OCI-LY7 (cell line): Measurements from ENCODE around the gene UMPS. TPM values are rescaled to one million over a fixed set of nuclear protein-coding genes. Genes with fewer than 3 reads are reported as not detected.

Experiments used
- microRNA-seq: library from miRNA; unstranded; fragments of <30 nt; microRNA quantifications from one replicate; pipeline ENCODE4 v1.2.0, GENCODE V29; 2022; ENCODE audit warnings: borderline replicate concordance
- small RNA-seq: library from RNA; depleted of rRNA; stranded (forward); fragments of <200 nt; gene quantifications from one replicate; pipeline ENCODE3, GENCODE V24; 2014
- total RNA-seq, 2 experiments: library from RNA; depleted of rRNA in 1 of 2; stranded (reverse); fragments of >200 nt in 1 of 2; shearing (Covaris generic) in 1 of 2; gene quantifications; 2 replicates each; pipeline ENCODE4 v1.2.3, GENCODE V29; 2014 to 2022

UMPS gene
- total RNA-seq, 2 experiments from 2014 or later, result 24.8 to 62.7 TPM

Small RNAs within 50 kb of the gene (microRNA-seq; reads per million reads assigned to microRNA genes)
- gene MIR544B, result not detected

Small RNAs within 50 kb of the gene (small RNA-seq; reads per million reads assigned to genes)
- not detected for gene MIR544B

Other genes with a start within 250 kb of the UMPS start
- not detected in 2 replicates for gene ITGB5, start 156.9 kb downstream of the UMPS start, total RNA-seq (2014; rRNA removed; shearing (Covaris generic))
- not detected in 2 replicates for gene ITGB5, start 156.9 kb downstream of the UMPS start, total RNA-seq (2022)
- not detected in 2 replicates for gene MUC13, start 204.3 kb downstream of the UMPS start, total RNA-seq (2014; rRNA removed; shearing (Covaris generic))
- not detected in 2 replicates for gene MUC13, start 204.3 kb downstream of the UMPS start, total RNA-seq (2022)